SK-N-MC (cell line): Measurements from ENCODE around the gene LGALS12.

Source experiments
- DNase-seq: peaks from one replicate; pipeline ENCODE4 v3.0.0-alpha.2; 2011; ENCODE audit warnings: low read depth, low spot score
- H3K27ac ChIP-seq: fragments of 200-600 bp; sonication (generic); 2 replicates; pipeline ENCODE4 v1.5.1; 2016; ENCODE audit warnings: mixed run types
- H3K36me3 ChIP-seq: fragments of 200-600 bp; sonication (generic); 2 replicates; pipeline ENCODE4 v1.6.1; 2017; ENCODE audit warnings: antibody characterized with exemption, low read length, mixed read lengths; ENCODE audit not compliant: insufficient read depth
- H3K4me3 ChIP-seq: fragments of 200-600 bp; sonication (generic); 2 replicates; pipeline ENCODE4 v1.5.1; 2016
- H3K9ac ChIP-seq: fragments of 200-600 bp; sonication (generic); 2 replicates; pipeline ENCODE4 v1.8.0; 2017; ENCODE audit warnings: mixed run types, mixed read lengths; ENCODE audit not compliant: insufficient read length
- H3K9me3 ChIP-seq: fragments of 200-600 bp; sonication (generic); 2 replicates; pipeline ENCODE4 v1.6.1; 2017; ENCODE audit warnings: low read depth, mild to moderate bottlenecking, antibody characterized with exemption, low read length, moderate library complexity, mixed read lengths
- EZH2 ChIP-seq: fragments of 200-600 bp; sonication (generic); IDR thresholded peaks from one replicate; pipeline ENCODE4 v1.6.1; 2017; ENCODE audit warnings: antibody characterized with exemption
- FOXP2 ChIP-seq: optimal IDR thresholded peaks from 2 replicates; pipeline ENCODE3; 2011; ENCODE audit warnings: mild to moderate bottlenecking, moderate library complexity; ENCODE audit not compliant: insufficient read depth; ENCODE audit errors: extremely low read length, control extremely low read depth
- POLR2AphosphoS5 ChIP-seq: IDR thresholded peaks from 2 replicates; pipeline ENCODE4 v1.6.1; 2012; ENCODE audit warnings: mild to moderate bottlenecking, low read depth, low read length, borderline replicate concordance

The LGALS12 gene

DNA sequence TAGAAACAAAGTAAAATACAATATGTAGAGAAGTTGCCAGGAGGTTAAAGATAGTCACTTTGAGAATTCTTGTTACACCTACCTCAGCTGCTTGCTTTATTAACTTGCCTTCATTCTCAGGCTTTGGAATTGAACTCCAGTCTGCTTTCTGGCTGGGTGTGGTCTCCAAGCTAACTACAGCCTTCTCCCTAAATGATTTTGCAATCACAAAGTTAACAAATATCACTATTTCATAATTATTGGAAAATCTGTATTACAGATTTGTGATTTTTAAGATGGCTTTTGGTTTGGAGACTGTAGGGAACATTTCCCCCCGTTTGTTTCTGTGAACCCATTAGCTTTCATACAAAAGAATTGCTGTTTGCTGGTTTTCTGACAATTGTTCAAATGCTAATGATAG, 17.1 kb upstream of the LGALS12 start:
- H3K4me3 ChIP-seq = no peak overlapping the region
- DNase-seq = no peak
- no peaks in the 10 kb centered on the region for H3K9me3 ChIP-seq
- TF ChIP-seq FOXP2 = no peak
- H3K9ac ChIP-seq = no peak overlapping the region
- no peak overlapping the region for H3K27ac ChIP-seq
- H3K36me3 ChIP-seq = no peaks in the 10 kb centered on the region

DNA sequence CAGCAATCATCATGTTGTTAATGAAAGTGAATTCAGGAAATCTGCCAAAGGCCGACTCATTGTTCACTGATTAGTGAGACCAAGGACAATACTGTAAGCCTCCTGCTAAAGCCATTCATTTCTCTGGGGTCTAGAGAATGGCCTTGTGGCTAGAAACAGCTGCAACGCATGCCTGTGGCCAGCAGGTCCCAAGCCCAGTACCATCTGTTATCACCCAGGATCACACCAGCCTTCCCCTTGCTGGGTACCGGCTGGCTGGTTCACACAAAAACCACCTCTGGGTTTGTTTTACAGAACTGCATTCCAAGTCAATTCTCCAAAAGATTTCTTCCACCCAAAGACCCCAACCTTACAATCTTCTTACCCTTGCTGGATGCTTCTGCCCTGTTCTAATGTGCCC, 16.0 kb upstream of the LGALS12 start:
- TF ChIP-seq POLR2AphosphoS5 = no peak
- no peak for TF ChIP-seq EZH2
- TF ChIP-seq FOXP2 = no peak
- Histone ChIP-seq H3K4me3 (no peak overlapping the region), H3K9ac (no peak overlapping the region)

DNA sequence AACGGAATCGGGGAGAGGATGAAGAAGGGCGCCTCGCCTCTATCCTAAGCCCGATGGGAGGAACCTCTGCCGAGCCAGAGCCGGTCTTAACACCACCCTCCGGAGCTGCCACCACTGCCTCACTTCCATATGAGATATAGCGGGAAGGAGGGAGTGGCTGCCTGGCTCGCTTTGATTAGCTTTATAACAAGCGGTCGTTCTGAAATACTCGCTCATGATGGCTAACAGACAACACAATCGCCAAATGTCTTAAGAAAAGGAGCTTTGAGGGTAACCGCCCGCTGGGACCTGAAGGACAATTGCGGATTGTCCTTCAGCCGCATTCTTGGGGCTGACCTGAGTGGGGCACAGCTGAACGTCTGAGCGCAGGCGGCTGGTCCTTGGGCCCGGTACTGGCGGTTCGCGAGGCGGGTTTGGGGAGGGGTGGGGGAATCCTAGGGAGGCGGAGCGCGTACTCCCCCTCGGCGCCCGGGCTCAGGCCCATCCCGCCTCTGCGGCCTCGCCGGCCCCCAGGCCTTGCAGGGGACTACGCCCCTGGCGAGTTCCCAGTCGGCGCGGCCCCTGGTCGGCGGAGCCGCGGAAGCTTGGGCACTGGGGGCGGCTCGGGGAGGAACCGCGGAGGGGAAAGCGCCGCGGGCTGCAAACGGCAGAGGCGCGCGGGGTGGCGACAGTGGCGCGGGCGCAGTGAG, 15.2 kb upstream of the LGALS12 start, which contains the start of gene PLAAT5:
Gene PLAAT5 (minus strand): TSS at position 617 of the 689 bp plus-strand sequence. CDS start 133 bp downstream, at position 484.
- no peaks in the 10 kb centered on the region for H3K9me3 ChIP-seq
- no peak within 1 kb of the TSS for H3K4me3 ChIP-seq
- no peaks in the 10 kb centered on the region for H3K36me3 ChIP-seq
- no peak for TF ChIP-seq FOXP2
- no peak for TF ChIP-seq POLR2AphosphoS5
- no peak for TF ChIP-seq EZH2
- H3K27ac ChIP-seq = no peak within 1 kb of the TSS
- no peak for DNase-seq
- no peak within 1 kb of the TSS for H3K9ac ChIP-seq

More for the DNA sequence above, 16.0 kb upstream of the LGALS12 start:
- no peak for DNase-seq
- no peaks in the 10 kb centered on the region for H3K9me3 ChIP-seq
- no peaks in the 10 kb centered on the region for H3K36me3 ChIP-seq
- no peak overlapping the region for H3K27ac ChIP-seq

DNA sequence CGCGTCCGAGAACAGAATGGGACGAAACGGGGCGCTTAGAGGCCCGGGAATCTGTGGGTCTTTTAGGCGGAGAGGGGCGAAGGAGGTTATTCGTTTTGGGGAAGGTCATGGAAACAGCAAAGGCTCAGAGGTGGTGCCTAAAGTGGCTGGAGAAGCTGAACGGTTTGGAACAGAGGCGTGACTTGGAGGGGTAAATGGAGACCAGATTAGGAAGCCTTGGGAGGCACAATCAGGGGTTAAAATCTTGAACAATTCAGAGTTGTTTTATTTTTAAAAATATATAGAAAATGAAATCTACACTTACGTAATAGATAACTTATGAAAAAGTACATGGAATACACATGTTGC, 14.7 kb upstream of the LGALS12 start:
- Histone ChIP-seq H3K27ac (no peak overlapping the region), H3K9ac (no peak overlapping the region), H3K4me3 (no peak overlapping the region), H3K9me3 (no peaks in the 10 kb centered on the region), H3K36me3 (no peaks in the 10 kb centered on the region)
- TF ChIP-seq FOXP2 = no peak
- TF ChIP-seq POLR2AphosphoS5 = no peak
- no peak for TF ChIP-seq EZH2
- DNase-seq = no peak

DNA sequence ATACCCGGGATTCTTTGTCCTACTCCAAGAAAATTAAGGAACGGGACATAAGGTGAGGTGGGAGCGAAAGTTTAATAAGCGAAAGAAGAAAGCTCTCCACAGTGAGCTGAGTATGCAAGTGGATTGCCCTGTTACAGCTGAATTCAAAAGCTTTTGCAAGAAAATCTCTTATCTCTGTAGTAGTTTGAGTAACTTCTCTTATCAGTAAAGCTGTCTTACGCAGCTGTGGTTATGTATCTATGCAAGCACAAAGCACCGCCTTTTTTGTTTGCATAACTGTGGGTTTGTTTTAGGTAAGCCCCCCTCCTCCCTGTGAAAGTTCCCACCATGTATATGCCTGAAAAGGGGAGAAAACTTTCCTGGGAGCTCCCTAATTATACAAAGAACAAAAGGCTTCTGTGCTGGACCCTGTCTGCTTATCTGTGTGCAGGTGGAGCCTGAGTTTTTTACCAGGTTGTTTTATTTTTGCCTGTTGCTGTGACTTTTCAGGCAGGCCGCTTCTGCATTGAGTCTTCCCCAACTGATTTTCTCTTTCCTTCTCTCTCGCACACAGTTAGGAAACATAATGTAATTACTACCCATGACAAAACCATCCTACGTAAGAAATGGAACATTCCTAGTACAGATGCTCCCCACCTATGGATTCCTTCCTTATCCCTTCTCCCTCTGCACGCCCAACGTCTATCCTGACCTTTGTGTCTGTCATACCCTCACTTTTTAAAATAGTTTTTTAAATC, 14.1 kb upstream of the LGALS12 start:
- TF ChIP-seq POLR2AphosphoS5 (no peak), EZH2 (no peak), FOXP2 (no peak)
- H3K36me3 ChIP-seq = no peaks in the 10 kb centered on the region
- H3K9ac ChIP-seq = no peak overlapping the region
- H3K9me3 ChIP-seq = no peaks in the 10 kb centered on the region
- H3K27ac ChIP-seq = no peak overlapping the region
- H3K4me3 ChIP-seq = no peak overlapping the region
- no peak for DNase-seq

DNA sequence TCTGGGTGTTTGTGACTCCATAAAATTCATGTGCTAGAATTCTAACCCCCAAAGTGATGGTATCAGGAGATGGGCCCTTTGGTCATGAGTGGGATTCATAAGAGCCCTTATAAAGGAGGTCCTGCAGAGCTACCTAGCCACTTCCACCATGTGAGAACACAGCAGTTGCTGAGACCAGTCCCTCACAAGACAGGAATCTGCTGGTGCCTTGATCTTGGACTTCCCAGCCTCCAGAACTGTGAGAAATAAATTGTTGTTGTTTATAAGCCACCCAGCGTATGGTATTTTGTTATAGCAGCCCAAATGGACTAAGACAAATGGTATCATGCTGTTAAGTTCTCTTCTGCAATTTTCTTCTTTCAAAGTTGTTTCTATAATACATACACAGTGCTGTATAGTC, 13.4 kb upstream of the LGALS12 start:
- H3K4me3 ChIP-seq = no peak overlapping the region
- H3K9ac ChIP-seq = no peak overlapping the region
- no peak overlapping the region for H3K27ac ChIP-seq
- TF ChIP-seq FOXP2 = no peak
- TF ChIP-seq EZH2 = no peak
- TF ChIP-seq POLR2AphosphoS5 = no peak
- H3K36me3 ChIP-seq = no peaks in the 10 kb centered on the region
- H3K9me3 ChIP-seq = no peaks in the 10 kb centered on the region
- DNase-seq = no peak

DNA sequence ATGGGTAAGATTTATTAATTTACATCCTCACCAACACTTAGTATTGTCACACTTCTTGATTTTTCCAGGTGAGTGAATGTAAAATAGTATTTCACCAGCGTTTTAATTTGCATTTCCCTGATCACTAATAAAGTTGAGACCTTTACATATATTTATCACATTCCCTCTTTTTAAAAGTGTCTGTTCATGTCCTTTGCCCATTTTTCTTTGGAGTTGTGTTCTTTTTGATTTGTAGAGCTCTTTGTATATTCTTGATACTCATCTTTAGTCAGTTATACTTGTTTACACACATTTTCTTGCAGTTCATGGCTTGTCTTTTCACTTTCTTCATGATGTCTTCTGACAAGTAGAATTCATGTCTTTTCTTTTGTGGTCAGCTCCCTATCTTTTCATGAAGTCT, 12.8 kb upstream of the LGALS12 start:
- no peak overlapping the region for H3K27ac ChIP-seq

DNA sequence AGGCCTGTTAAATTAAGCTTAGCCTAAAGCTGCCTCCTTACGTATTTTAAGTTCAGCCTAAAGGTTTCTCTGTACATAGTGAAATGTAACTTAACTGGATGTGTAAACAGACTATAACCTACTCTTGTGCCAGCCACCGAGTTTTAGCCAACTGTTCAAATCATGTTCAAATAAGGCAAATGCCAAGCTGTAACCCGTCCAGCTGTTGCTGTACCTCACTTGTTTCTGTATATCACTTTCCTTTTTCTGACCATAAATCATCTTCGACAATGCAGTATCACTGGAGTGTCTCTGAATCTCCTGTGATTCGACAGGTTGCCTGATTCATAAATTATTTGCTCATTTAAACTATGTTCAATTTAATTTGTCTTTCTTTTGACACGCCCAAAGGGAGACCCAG, 10.9 kb upstream of the LGALS12 start:
- H3K36me3 ChIP-seq = no peaks in the 10 kb centered on the region
- no peak for DNase-seq
- TF ChIP-seq FOXP2 = no peak
- no peak for TF ChIP-seq EZH2
- TF ChIP-seq POLR2AphosphoS5 = no peak
- no peaks in the 10 kb centered on the region for H3K9me3 ChIP-seq
- no peak overlapping the region for H3K27ac ChIP-seq
- no peak overlapping the region for H3K4me3 ChIP-seq
- no peak overlapping the region for H3K9ac ChIP-seq

More for the DNA sequence above, 12.8 kb upstream of the LGALS12 start:
- Histone ChIP-seq H3K9me3 (no peaks in the 10 kb centered on the region), H3K36me3 (no peaks in the 10 kb centered on the region), H3K9ac (no peak overlapping the region), H3K4me3 (no peak overlapping the region)
- DNase-seq = no peak
- no peak for TF ChIP-seq EZH2
- TF ChIP-seq FOXP2 = no peak
- no peak for TF ChIP-seq POLR2AphosphoS5

DNA sequence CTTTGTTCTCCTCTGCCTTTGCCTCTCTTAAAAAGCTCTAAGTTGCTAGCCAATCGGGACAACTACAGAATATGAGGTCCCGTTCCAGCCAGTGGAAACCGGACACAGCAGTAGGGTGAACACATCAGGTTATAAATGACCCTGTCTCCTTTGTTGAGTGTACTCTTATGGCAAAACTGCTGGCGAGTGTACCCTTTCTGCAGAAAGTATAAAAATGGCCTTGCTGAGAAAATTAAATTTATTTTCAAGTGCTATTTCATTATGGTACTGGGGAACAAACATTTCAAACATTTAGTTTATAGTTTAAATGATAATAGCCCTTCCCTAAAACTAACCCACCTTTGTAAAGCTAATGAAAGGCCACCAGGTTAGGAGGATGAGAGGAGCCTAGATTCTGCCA, 6.0 kb upstream of the LGALS12 start:
- no peak for DNase-seq
- no peak overlapping the region for H3K4me3 ChIP-seq
- no peaks in the 10 kb centered on the region for H3K36me3 ChIP-seq
- TF ChIP-seq EZH2 (no peak), POLR2AphosphoS5 (no peak), FOXP2 (no peak)
- H3K9ac ChIP-seq = no peak overlapping the region
- no peak overlapping the region for H3K27ac ChIP-seq
- H3K9me3 ChIP-seq = 0 out of 2 replicates have a peak, but pooled peaks cover 5% of the 10 kb centered on the region
